ENCODE data around the gene HYAL2.

- no peak for TF ChIP-seq POLR2A (IDR thresholded peaks at IDR 0.05; ENCODE audit: control extremely low read depth in 1 of 2, low read depth in 2 of 2, low read length in 2 of 2)
- no peak for TF ChIP-seq USF2 (IDR thresholded peaks at IDR 0.05; ENCODE audit: low read length)
- TF ChIP-seq EGR1 (IDR thresholded peaks at IDR 0.05; ENCODE audit: borderline replicate concordance, low read depth, low read length), result no peak
- no peak for TF ChIP-seq SAP30 (IDR thresholded peaks at IDR 0.05; ENCODE audit: insufficient read depth, insufficient replicate concordance, low read length)
Observed at GRCh38 chr3:50299929-50300680, 22.4 kb downstream of the HYAL2 start.
